SK-N-SH (cell line): ENCODE measurements around the gene CAV1.

Source experiments
- CTCF ChIP-seq: fragments of 200-600 bp; sonication (generic); IDR thresholded peaks from 2 replicates; pipeline ENCODE4 v1.6.1; 2017; ENCODE audit warnings: antibody characterized with exemption, mild to moderate bottlenecking, moderate library complexity
- EP300 ChIP-seq, 2 experiments: IDR thresholded peaks; 2 replicates each; pipeline versions ENCODE4 v1.4.0 to v1.6.1; 2012; ENCODE audit warnings: borderline replicate concordance in 1 of 2, low read depth in 1 of 2, low read length in 1 of 2
- FOXJ3 ChIP-seq: sonication (generic); formaldehyde crosslinking; IDR thresholded peaks from 2 replicates; pipeline ENCODE4 v1.5.1; 2020; ENCODE audit warnings: mild to moderate bottlenecking, missing genetic modification reagents
- GABPA ChIP-seq: IDR thresholded peaks from 2 replicates; pipeline ENCODE4 v1.4.0; 2012; ENCODE audit warnings: low read depth, mild to moderate bottlenecking
- JUND ChIP-seq: IDR thresholded peaks from 2 replicates; pipeline ENCODE4 v1.4.0; 2012
- REST ChIP-seq: IDR thresholded peaks from 2 replicates; pipeline ENCODE4 v1.6.1; 2012; ENCODE audit warnings: mild to moderate bottlenecking, low read depth, low read length, moderate library complexity
- TAF1 ChIP-seq: IDR thresholded peaks from 2 replicates; pipeline ENCODE4 v1.6.1; 2012; ENCODE audit warnings: low read depth, mild to moderate bottlenecking, low read length, moderate library complexity, borderline replicate concordance
- TEAD4 ChIP-seq: IDR thresholded peaks from 2 replicates; pipeline ENCODE4 v1.4.0; 2012; ENCODE audit warnings: mild to moderate bottlenecking, borderline replicate concordance; ENCODE audit not compliant: insufficient read depth

GRCh38 chr7:116545411-116545993 lies 20.7 kb downstream of the CAV1 start:
- no peak for TF ChIP-seq CTCF
- TF ChIP-seq TAF1: no peak
- TF ChIP-seq TEAD4: no peak
- no peak for TF ChIP-seq JUND
- no peak for TF ChIP-seq GABPA
- no peak for TF ChIP-seq FOXJ3 (CRISPR knock-in tag)
- TF ChIP-seq EP300 (IDR thresholded peaks at IDR 0.05; ENCODE audit: borderline replicate concordance in 1 of 2, low read depth in 1 of 2, low read length in 1 of 2): no peak
- TF ChIP-seq REST: no peak
